Gastroesophageal sphincter (tissue), 3 donors: ENCODE data around the gene ANKMY2.
"Not testable (repeated sequence)": the region's sequence is repeated elsewhere in the genome, so short reads cannot be mapped to it uniquely, and the experiment has no call there.

Source experiments
- POLR2A ChIP-seq, 2 donors: fragments of 450-650 bp; IDR thresholded peaks; one replicate each; pipeline ENCODE4 v1.6.1; 2017; ENCODE audit warnings: antibody characterized with exemption in 2 of 2, mild to moderate bottlenecking in 2 of 2, moderate library complexity in 1 of 2
- TF ChIP-seq, protein P1 (sequence below), 4 experiments: fragments of 200-600 bp in 2 of 4; fragments of 450-650 bp in 2 of 4; sonication (generic) in 1 of 4; IDR thresholded peaks; one replicate each; pipeline ENCODE4 v1.5.1; 2017 to 2019; ENCODE audit warnings: antibody characterized with exemption in 4 of 4, mild to moderate bottlenecking in 2 of 4, moderate library complexity in 2 of 4

DNA sequence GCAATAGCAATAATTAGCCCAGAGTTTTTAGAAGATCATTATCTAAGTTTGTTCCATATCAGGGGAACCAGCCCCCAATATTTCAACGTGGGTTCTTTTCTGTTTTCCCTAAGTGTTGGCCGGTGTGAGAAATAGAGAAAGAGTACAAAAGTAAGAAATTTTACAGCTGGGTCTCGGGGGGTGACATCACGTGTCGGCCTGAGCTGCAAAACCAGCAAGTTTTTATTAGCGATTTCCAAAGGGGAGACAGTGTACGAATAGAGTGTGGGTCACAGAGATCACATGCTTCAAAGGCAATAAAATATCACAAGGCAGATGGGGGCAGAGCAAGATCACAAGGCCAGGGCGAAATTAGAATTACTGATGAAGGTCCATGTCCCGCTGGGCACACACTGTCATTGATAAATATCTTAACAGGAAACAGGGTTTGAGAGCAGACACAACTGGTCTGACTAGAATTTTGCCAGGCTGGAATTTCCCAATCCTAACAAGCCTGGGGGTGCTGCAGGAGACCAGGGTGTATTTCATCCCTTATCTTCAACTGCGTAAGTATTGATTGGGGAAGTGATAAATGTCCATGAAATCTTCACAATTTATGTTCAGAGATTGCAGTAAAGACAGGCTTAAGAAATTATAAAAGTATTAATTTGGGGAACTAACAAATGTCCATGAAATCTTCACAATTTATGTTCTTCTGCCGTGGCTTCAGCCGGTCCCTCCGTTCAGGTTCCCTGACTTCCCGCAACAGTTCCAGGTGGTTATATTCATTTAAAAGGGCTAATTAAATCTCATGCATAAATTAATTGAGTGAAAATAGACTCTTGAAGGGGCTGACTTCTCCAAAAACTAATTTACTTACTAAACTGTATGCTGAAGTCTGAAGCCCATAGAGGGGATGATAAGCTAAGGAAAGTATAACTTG is 33.4 kb upstream of the ANKMY2 start:
- not testable (repeated sequence) for TF ChIP-seq POLR2A (IDR thresholded peaks at IDR 0.05)
- TF ChIP-seq, protein P1, sequence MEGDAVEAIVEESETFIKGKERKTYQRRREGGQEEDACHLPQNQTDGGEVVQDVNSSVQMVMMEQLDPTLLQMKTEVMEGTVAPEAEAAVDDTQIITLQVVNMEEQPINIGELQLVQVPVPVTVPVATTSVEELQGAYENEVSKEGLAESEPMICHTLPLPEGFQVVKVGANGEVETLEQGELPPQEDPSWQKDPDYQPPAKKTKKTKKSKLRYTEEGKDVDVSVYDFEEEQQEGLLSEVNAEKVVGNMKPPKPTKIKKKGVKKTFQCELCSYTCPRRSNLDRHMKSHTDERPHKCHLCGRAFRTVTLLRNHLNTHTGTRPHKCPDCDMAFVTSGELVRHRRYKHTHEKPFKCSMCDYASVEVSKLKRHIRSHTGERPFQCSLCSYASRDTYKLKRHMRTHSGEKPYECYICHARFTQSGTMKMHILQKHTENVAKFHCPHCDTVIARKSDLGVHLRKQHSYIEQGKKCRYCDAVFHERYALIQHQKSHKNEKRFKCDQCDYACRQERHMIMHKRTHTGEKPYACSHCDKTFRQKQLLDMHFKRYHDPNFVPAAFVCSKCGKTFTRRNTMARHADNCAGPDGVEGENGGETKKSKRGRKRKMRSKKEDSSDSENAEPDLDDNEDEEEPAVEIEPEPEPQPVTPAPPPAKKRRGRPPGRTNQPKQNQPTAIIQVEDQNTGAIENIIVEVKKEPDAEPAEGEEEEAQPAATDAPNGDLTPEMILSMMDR (IDR thresholded peaks at IDR 0.05), result not testable (repeated sequence)
